GM23248 (cell line): Measurements from ENCODE around the gene CC2D2A.
"Not testable (repeated sequence)": the region's sequence is repeated elsewhere in the genome, so short reads cannot be mapped to it uniquely, and the experiment has no call there.

Experiments
- EZH2 ChIP-seq: fragments of 200-600 bp; sonication (generic); IDR thresholded peaks from 2 replicates; pipeline ENCODE4 v1.6.1; 2018; ENCODE audit warnings: antibody characterized with exemption, mild to moderate bottlenecking; ENCODE audit not compliant: insufficient read depth, poor library complexity, severe bottlenecking
- EZH2phosphoT487 ChIP-seq: fragments of 200-600 bp; sonication (generic); IDR thresholded peaks from 2 replicates; pipeline ENCODE4 v1.6.1; 2018; ENCODE audit warnings: antibody characterized with exemption, moderate library complexity, mild to moderate bottlenecking, low read depth; ENCODE audit not compliant: insufficient read depth

DNA sequence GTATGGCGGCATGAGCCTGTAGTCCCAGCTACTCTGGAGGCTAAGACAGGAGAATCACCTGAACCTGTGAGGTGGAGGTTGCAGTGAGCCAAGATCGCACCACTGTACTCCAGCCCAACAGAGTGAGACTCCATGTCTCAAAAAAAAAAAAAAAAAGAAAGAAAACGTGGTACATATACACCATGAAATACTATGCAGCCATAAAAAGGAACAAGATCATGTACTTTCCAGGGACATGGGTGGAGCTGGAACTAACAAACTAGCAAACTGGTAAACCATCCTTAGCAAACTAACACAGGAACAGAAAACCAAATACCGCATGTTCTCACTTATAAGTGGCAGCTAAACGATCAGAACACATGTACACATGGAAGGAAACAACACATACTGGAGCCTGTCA lies 147.7 kb downstream of the CC2D2A start:
- TF ChIP-seq EZH2, EZH2phosphoT487: not testable (repeated sequence)
